GM12878 (cell line): Measurements from ENCODE around the gene LGALS3BP. TPM values are rescaled to one million over a fixed set of nuclear protein-coding genes. Genes with fewer than 3 reads are reported as not detected.

ENCODE experiments used
- ATAC-seq: fragments of 200-7000 bp; cut with Tn5 transposase; 3 replicates; pipeline ENCODE4 v1.9.1; 2020; ENCODE audit warnings: mild to moderate bottlenecking, moderate library complexity
- BruUV-seq: library from RNA; stranded (reverse); fragments of 400-500 nt; replicated peaks from 2 replicates; lab custom pipeline; 2021; lab: Mats Ljungman, UMichigan
- CTCF ChIA-PET: fragments of 300-600 bp; sonication (Branson Sonifier 250); formaldehyde crosslinking; extraction: SDS; loops from one replicate; lab custom pipeline; 2021; ENCODE audit warnings: inconsistent platforms; lab: Yijun Ruan, JAX
- POLR2A ChIA-PET: fragments of 350-600 bp; formaldehyde crosslinking; extraction: SDS; loops from one replicate; lab custom pipeline; 2021; ENCODE audit warnings: inconsistent platforms; lab: Charles Lee
- RAD21 ChIA-PET: fragments of 300-600 bp; sonication (Branson Sonifier 250); formaldehyde crosslinking; loops from one replicate; lab custom pipeline; 2023; ENCODE audit warnings: antibody characterized with exemption; ENCODE audit not compliant: unreplicated experiment; lab: Charles Lee
- SMC1A ChIA-PET: fragments of 300-600 bp; sonication (Branson Sonifier 250); formaldehyde crosslinking; loops from one replicate; lab custom pipeline; 2023; ENCODE audit not compliant: unreplicated experiment, uncharacterized antibody; lab: Charles Lee
- DNase-seq: peaks from one replicate; pipeline ENCODE4 v3.0.0-alpha.2; 2011; ENCODE audit warnings: low read depth, low spot score
- FAIRE-seq: peaks from 3 replicates; lab custom pipeline; 2011; peaks lifted over from hg19 to GRCh38; lab: Jason Lieb, UNC
- H2AFZ ChIP-seq: 2 replicates; pipeline ENCODE4 v1.6.0; 2011; ENCODE audit warnings: low read depth, low read length, control low read depth; ENCODE audit not compliant: control insufficient read depth
- H3K27ac ChIP-seq: 2 replicates; pipeline ENCODE4 v1.5.1; 2011; ENCODE audit warnings: control low read depth; ENCODE audit not compliant: control insufficient read depth, insufficient read depth
- H3K27me3 ChIP-seq, 2 experiments: replicated peaks in 1 of 2; 2 replicates each; pipeline versions ENCODE4 v1.6.0 to v1.6.1; 2011; ENCODE audit warnings: low read length in 1 of 2; ENCODE audit not compliant: control insufficient read depth in 2 of 2, insufficient read depth in 2 of 2
- H3K36me3 ChIP-seq, 2 experiments: 2 replicates each; pipeline ENCODE4 v1.5.1; 2011; ENCODE audit warnings: low read length in 1 of 2; ENCODE audit not compliant: control insufficient read depth in 2 of 2, insufficient read depth in 2 of 2
- H3K4me1 ChIP-seq: 2 replicates; pipeline ENCODE4 v1.6.1; 2011; ENCODE audit warnings: mild to moderate bottlenecking, low read length, moderate library complexity, mixed read lengths; ENCODE audit not compliant: control insufficient read depth, insufficient read depth
- H3K4me2 ChIP-seq: 2 replicates; pipeline ENCODE4 v1.6.0; 2011; ENCODE audit warnings: control low read depth; ENCODE audit not compliant: control insufficient read depth, insufficient read depth
- H3K4me3 ChIP-seq: fragments of 200-600 bp; sonication (generic); 2 replicates; pipeline ENCODE4 v1.5.1; 2016
- H3K79me2 ChIP-seq: 2 replicates; pipeline ENCODE4 v1.6.0; 2011; ENCODE audit warnings: low read length; ENCODE audit not compliant: control insufficient read depth, insufficient read depth
- H3K9ac ChIP-seq: 2 replicates; pipeline ENCODE4 v1.8.0; 2011; ENCODE audit warnings: low read length, control low read depth, mixed read lengths; ENCODE audit not compliant: control insufficient read depth, insufficient read depth
- H3K9me3 ChIP-seq: replicated peaks from 3 replicates; pipeline ENCODE4 v1.5.1; 2011; ENCODE audit warnings: mild to moderate bottlenecking, low read length; ENCODE audit not compliant: control insufficient read depth, insufficient read depth
- H4K20me1 ChIP-seq: 2 replicates; pipeline ENCODE4 v1.6.0; 2011; ENCODE audit not compliant: control insufficient read depth, insufficient read depth
- CREM ChIP-seq: IDR thresholded peaks from 2 replicates; pipeline ENCODE4 v1.6.1; 2014; ENCODE audit warnings: antibody characterized with exemption, low read depth
- FOS ChIP-seq: IDR thresholded peaks from 3 replicates; pipeline ENCODE4 v1.6.1; 2011; ENCODE audit warnings: borderline replicate concordance; ENCODE audit not compliant: insufficient read length; ENCODE audit errors: extremely low read depth
- GATAD2B ChIP-seq: fragments of 450-650 bp; conservative IDR thresholded peaks from 2 replicates; pipeline ENCODE4 v1.6.1; 2017; ENCODE audit warnings: low read depth, mild to moderate bottlenecking, moderate library complexity
- HDAC2 ChIP-seq: fragments of 200-600 bp; sonication (generic); IDR thresholded peaks from 2 replicates; pipeline ENCODE4 v1.6.1; 2017
- MLLT1 ChIP-seq: fragments of 450-650 bp; IDR thresholded peaks from 2 replicates; pipeline ENCODE4 v1.6.1; 2016; ENCODE audit warnings: mild to moderate bottlenecking
- PAX8 ChIP-seq: fragments of 450-650 bp; IDR thresholded peaks from 2 replicates; pipeline ENCODE4 v1.6.1; 2017; ENCODE audit warnings: mild to moderate bottlenecking, moderate library complexity
- SIN3A ChIP-seq: IDR thresholded peaks from 2 replicates; pipeline ENCODE4 v1.6.1; 2012; ENCODE audit warnings: low read depth, low read length, improper control_type of control experiment
- WGBS: methylation state at CpG from one replicate; pipeline ENCODE4 v1.1.6; 2016; ENCODE audit warnings: low lambda C conversion rate; ENCODE audit not compliant: insufficient replicate concordance, insufficient coverage; ENCODE audit errors: missing lambda C conversion rate; 5-methylcytosine and 5-hydroxymethylcytosine counted together
- in situ Hi-C: fragments of 300-500 bp; cut with MboI; formaldehyde crosslinking; loops from 9 replicates; pipeline ENCODE4 v1.14.3; 2018; ENCODE audit warnings: mixed read lengths
- intact Hi-C: fragments of 100-400 bp; cut with micrococcal nuclease; formaldehyde crosslinking; loops from one replicate; pipeline ENCODE4 v1.14.2; 2022; ENCODE audit not compliant: unreplicated experiment
- polyA plus RNA-seq, 11 experiments: library from polyadenylated mRNA; depleted of rRNA in 4 of 11; unstranded in 6 of 11; stranded (reverse) in 5 of 11; fragments of >200 nt; fragmentation: Nextera tagmentation in 4 of 11; fragmentation: Illumina TruSeq in 1 of 11; extraction: Ambion mirVana in 4 of 11; extraction: Trizol in 1 of 11; gene quantifications; 1 replicate in 1 of 11; 2 replicates in 10 of 11; pipeline versions ENCODE4 v1.2.1 to v1.2.3, GENCODE V29; 2011 to 2016; ENCODE audit warnings: inconsistent platforms in 2 of 11, missing spikeins in 2 of 11, low read depth in 1 of 11
- total RNA-seq, 4 experiments: library from RNA; depleted of rRNA in 3 of 4; stranded (reverse); fragments of >200 nt in 3 of 4; fragmentation: Illumina TruSeq in 1 of 4; extraction: Trizol in 1 of 4; gene quantifications; 2 replicates each; pipeline versions ENCODE4 v1.2.1 to v1.2.3, GENCODE V29; 2013 to 2021

LGALS3BP gene
- total and polyA plus RNA-seq, 10 of the 15 experiments (the other 5 are each of a cell fraction or from before 2014, with no cell fraction given): 0.52 to 5.2 (median 1.9) TPM

DNA sequence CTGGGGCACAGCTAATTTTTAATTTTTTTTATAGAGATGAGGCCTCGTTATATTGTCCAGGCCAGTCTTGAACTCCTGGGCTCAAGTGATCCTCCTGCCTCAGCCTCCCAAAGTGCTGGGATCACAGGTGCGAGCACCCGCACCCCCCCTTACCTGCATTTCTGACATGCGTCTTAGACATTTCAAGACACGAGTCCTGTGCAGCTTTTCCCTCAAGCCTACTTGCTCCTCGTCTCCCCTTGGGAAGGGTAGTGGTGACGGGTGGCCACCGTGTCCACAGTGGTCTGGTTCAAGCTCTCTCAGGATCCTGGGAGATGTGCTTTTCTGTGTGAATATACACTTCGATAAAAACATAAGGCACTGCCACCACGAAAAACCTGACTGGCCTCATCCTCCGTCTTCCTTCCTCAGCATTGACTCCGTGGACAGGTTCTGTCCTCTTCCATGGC lies 20.2 kb upstream of the LGALS3BP start:
- Histone ChIP-seq H2AFZ (no peak overlapping the region), H3K4me1 (no peaks in the 10 kb centered on the region), H3K27me3 (no peaks in the 10 kb centered on the region), H4K20me1 (no peaks in the 10 kb centered on the region; the same call in 1 of the 2 replicates), H3K4me2 (no peak overlapping the region), H3K9me3 (no peaks in the 10 kb centered on the region), H3K79me2 (peaks cover 5% of the 10 kb centered on the region), H3K27ac (no peak overlapping the region), H3K36me3 (peaks cover 7 to 10% of the 10 kb centered on the region in 2 experiments; a peak in 3 of 4 replicates), H3K4me3 (no peak overlapping the region), H3K9ac (no peak overlapping the region)
- ChIA-PET SMC1A (no interaction called here), CTCF (no interaction called here), RAD21 (no interaction called here), POLR2A (no interaction called here)
- DNase-seq (no peak), FAIRE-seq (no peak), ATAC-seq (no peak)
- 98% methylated on average over 12 of the region's 12 CpGs for WGBS
- no TSS peak for BruUV-seq
- in situ Hi-C loops (no loop called here), intact Hi-C loops (no loop called here)
- TF ChIP-seq MLLT1: no peak
- no peak for TF ChIP-seq GATAD2B
- TF ChIP-seq FOS: no peak
- TF ChIP-seq SIN3A: no peak
- no peak for TF ChIP-seq HDAC2
- TF ChIP-seq CREM: no peak
- TF ChIP-seq PAX8: no peak
